Measurements from ENCODE around the gene HERC6. TPM values are rescaled to one million over a fixed set of nuclear protein-coding genes. Genes with fewer than 3 reads are reported as not detected.
"Not testable (repeated sequence)": the region's sequence is repeated elsewhere in the genome, so short reads cannot be mapped to it uniquely, and the experiment has no call there.

HERC6 gene
- total RNA-seq, 2 donors from 2014 or later, result 4.0 to 12.4 TPM

GRCh38 chr4:88418411-88418810 lies 39.8 kb downstream of the HERC6 start:
- Histone ChIP-seq H3K27ac (no peak overlapping the region), H3K27me3 (no peaks in the 10 kb centered on the region), H3K9me3 (no peaks in the 10 kb centered on the region), H3K36me3 (no peaks in the 10 kb centered on the region), H3K4me1 (no peaks in the 10 kb centered on the region), H3K4me3 (no peak overlapping the region)
- no peak for DNase-seq (ENCODE audit: low spot score)
- TF ChIP-seq CTCF (IDR thresholded peaks at IDR 0.05), result no peak

- no peak for TF ChIP-seq CTCF (IDR thresholded peaks at IDR 0.05)
- Histone ChIP-seq H3K36me3 (no peaks in the 10 kb centered on the region), H3K9me3 (no peaks in the 10 kb centered on the region), H3K4me1 (no peaks in the 10 kb centered on the region), H3K27ac (no peak overlapping the region), H3K27me3 (no peaks in the 10 kb centered on the region), H3K4me3 (no peak overlapping the region)
- no peak for DNase-seq (ENCODE audit: low spot score)
These were observed 41.2 kb downstream of the HERC6 start for GRCh38 chr4:88419874-88420273.

GRCh38 chr4:88420844-88421243 lies 42.2 kb downstream of the HERC6 start:
- TF ChIP-seq CTCF (IDR thresholded peaks at IDR 0.05), result no peak
- Histone ChIP-seq H3K27ac (no peak overlapping the region), H3K36me3 (no peaks in the 10 kb centered on the region), H3K4me3 (no peak overlapping the region), H3K4me1 (no peaks in the 10 kb centered on the region), H3K9me3 (no peaks in the 10 kb centered on the region), H3K27me3 (no peaks in the 10 kb centered on the region)
- no peak for DNase-seq (ENCODE audit: low spot score)

GRCh38 chr4:88422403-88422802 lies 43.8 kb downstream of the HERC6 start:
- DNase-seq (ENCODE audit: low spot score), result no peak
- Histone ChIP-seq H3K27ac (no peak overlapping the region), H3K9me3 (no peaks in the 10 kb centered on the region), H3K4me1 (no peaks in the 10 kb centered on the region), H3K27me3 (no peaks in the 10 kb centered on the region), H3K4me3 (no peak overlapping the region), H3K36me3 (no peaks in the 10 kb centered on the region)
- no peak for TF ChIP-seq CTCF (IDR thresholded peaks at IDR 0.05)

GRCh38 chr4:88429401-88429800 lies 50.7 kb downstream of the HERC6 start:
- DNase-seq (ENCODE audit: low spot score), result no peak
- H3K27me3 ChIP-seq, result no peaks in the 10 kb centered on the region
- no peaks in the 10 kb centered on the region for H3K9me3 ChIP-seq
- no peaks in the 10 kb centered on the region for H3K36me3 ChIP-seq
- no peaks in the 10 kb centered on the region for H3K4me1 ChIP-seq
- H3K27ac ChIP-seq, result no peak overlapping the region
- H3K4me3 ChIP-seq, result no peak overlapping the region
- TF ChIP-seq CTCF (IDR thresholded peaks at IDR 0.05), result no peak

- TF ChIP-seq CTCF (IDR thresholded peaks at IDR 0.05), result no peak
- H3K36me3 ChIP-seq, result no peaks in the 10 kb centered on the region
These were observed 57.5 kb downstream of the HERC6 start for GRCh38 chr4:88435987-88436693.

GRCh38 chr4:88437873-88438272 lies 59.2 kb downstream of the HERC6 start:
- H3K4me1 ChIP-seq; H3K4me3 ChIP-seq; H3K36me3 ChIP-seq; DNase-seq (ENCODE audit: low spot score); H3K27ac ChIP-seq; H3K9me3 ChIP-seq; H3K27me3 ChIP-seq: not testable (repeated sequence)

More at GRCh38 chr4:88435987-88436693, 57.5 kb downstream of the HERC6 start:
- H3K9me3 ChIP-seq, result no peaks in the 10 kb centered on the region
- H3K27ac ChIP-seq, result no peak overlapping the region
- H3K4me3 ChIP-seq, result no peak overlapping the region
- no peak for DNase-seq (ENCODE audit: low spot score)
- no peaks in the 10 kb centered on the region for H3K27me3 ChIP-seq
- no peaks in the 10 kb centered on the region for H3K4me1 ChIP-seq
